Activated CD4-positive, alpha-beta T cell treated with anti-CD3 and anti-CD28 coated beads, Interleukin-2, amount 50 U/mL, for 1 hour (primary cell): ENCODE data around the gene EFCAB6.

Experiments used
- DNase-seq: peaks from one replicate; pipeline ENCODE4 v3.0.0-alpha.2; 2020

EFCAB6 gene

GRCh38 chr22:43812149-43812842, at the start of gene EFCAB6:
Gene EFCAB6 (minus strand): TSS chr22:43812305. CDS start chr22:43782318, 29,987 bp downstream.
- peak; percentile 87 for DNase-seq

GRCh38 chr22:43861529-43861928, 49.4 kb upstream of the EFCAB6 start:
- DNase-seq = no peak

- DNase-seq = no peak
Measured at GRCh38 chr22:43860831-43861230, 48.7 kb upstream of the EFCAB6 start.

GRCh38 chr22:43860126-43860525, 48.0 kb upstream of the EFCAB6 start:
- DNase-seq = no peak

- DNase-seq = no peak
Measured at GRCh38 chr22:43859621-43860020, 47.5 kb upstream of the EFCAB6 start.

GRCh38 chr22:43859176-43859575, 47.1 kb upstream of the EFCAB6 start:
- DNase-seq = no peak

- DNase-seq = no peak
Measured at GRCh38 chr22:43858156-43858895, 46.2 kb upstream of the EFCAB6 start.

GRCh38 chr22:43857367-43857766, 45.3 kb upstream of the EFCAB6 start:
- no peak for DNase-seq

- DNase-seq = no peak
Measured at GRCh38 chr22:43855431-43855830, 43.3 kb upstream of the EFCAB6 start.

- no peak for DNase-seq
Measured at GRCh38 chr22:43854786-43855271, 42.7 kb upstream of the EFCAB6 start.

- no peak for DNase-seq
Measured at GRCh38 chr22:43854121-43854785, 42.1 kb upstream of the EFCAB6 start.

GRCh38 chr22:43853328-43853931, 41.3 kb upstream of the EFCAB6 start:
- no peak for DNase-seq

GRCh38 chr22:43852573-43853327, 40.6 kb upstream of the EFCAB6 start:
- no peak for DNase-seq

- no peak for DNase-seq
Measured at GRCh38 chr22:43851979-43852307, 39.8 kb upstream of the EFCAB6 start.

GRCh38 chr22:43851058-43851978, 39.2 kb upstream of the EFCAB6 start:
- DNase-seq = no peak

- no peak for DNase-seq
Measured at GRCh38 chr22:43850529-43850928, 38.4 kb upstream of the EFCAB6 start.

GRCh38 chr22:43849731-43850130, 37.6 kb upstream of the EFCAB6 start:
- DNase-seq = no peak

GRCh38 chr22:43848366-43849171, 36.5 kb upstream of the EFCAB6 start:
- DNase-seq = no peak

- DNase-seq = no peak
Measured at GRCh38 chr22:43847376-43848289, 35.5 kb upstream of the EFCAB6 start.

- DNase-seq = no peak
Measured at GRCh38 chr22:43846966-43847365, 34.9 kb upstream of the EFCAB6 start.
